Activated T-helper 1 cell treated with anti-CD3 and anti-CD28 coated beads, Interleukin-12 subunit alpha, Interleukin-12 subunit beta, Interleukin-2, Interleukin-4 antibody, amounts not matched to agents 30 ng/mL and 10 ng/mL and 1 ng/mL, durations not matched to agents 14 hours and 24 hours and 36 hours (primary cell): Measurements from ENCODE around the gene CDH19. TPM values are rescaled to one million over a fixed set of nuclear protein-coding genes. Genes with fewer than 3 reads are reported as not detected.

Experiments
- DNase-seq: peaks from one replicate; pipeline ENCODE4 v3.0.0; 2021; ENCODE audit warnings: low spot score
- H3K27ac Mint-ChIP-seq: one replicate; pipeline ENCODE4 v1.8.0; 2021; ENCODE audit warnings: mild to moderate bottlenecking, mixed read lengths
- H3K27me3 Mint-ChIP-seq: one replicate; pipeline ENCODE4 v1.8.0; 2022; ENCODE audit warnings: mild to moderate bottlenecking, moderate library complexity, mixed read lengths; ENCODE audit not compliant: insufficient read depth
- H3K36me3 Mint-ChIP-seq: one replicate; pipeline ENCODE4 v1.8.0; 2021; ENCODE audit warnings: low read depth, mixed read lengths
- H3K4me1 Mint-ChIP-seq: one replicate; pipeline ENCODE4 v1.8.0; 2021; ENCODE audit warnings: low read depth, mixed read lengths
- H3K4me3 Mint-ChIP-seq: one replicate; pipeline ENCODE4 v1.8.0; 2021; ENCODE audit warnings: mild to moderate bottlenecking, moderate library complexity, mixed read lengths
- H3K9me3 Mint-ChIP-seq: one replicate; pipeline ENCODE4 v1.8.0; 2021; ENCODE audit warnings: mixed read lengths
- intact Hi-C: fragments of 100-400 bp; cut with micrococcal nuclease; formaldehyde crosslinking; loops from one replicate; pipeline ENCODE4 v1.15.1; 2024
- total RNA-seq: library from RNA; stranded (reverse); gene quantifications from 2 replicates; pipeline ENCODE4 v1.2.3, GENCODE V29; 2022

CDH19 gene, protein sequence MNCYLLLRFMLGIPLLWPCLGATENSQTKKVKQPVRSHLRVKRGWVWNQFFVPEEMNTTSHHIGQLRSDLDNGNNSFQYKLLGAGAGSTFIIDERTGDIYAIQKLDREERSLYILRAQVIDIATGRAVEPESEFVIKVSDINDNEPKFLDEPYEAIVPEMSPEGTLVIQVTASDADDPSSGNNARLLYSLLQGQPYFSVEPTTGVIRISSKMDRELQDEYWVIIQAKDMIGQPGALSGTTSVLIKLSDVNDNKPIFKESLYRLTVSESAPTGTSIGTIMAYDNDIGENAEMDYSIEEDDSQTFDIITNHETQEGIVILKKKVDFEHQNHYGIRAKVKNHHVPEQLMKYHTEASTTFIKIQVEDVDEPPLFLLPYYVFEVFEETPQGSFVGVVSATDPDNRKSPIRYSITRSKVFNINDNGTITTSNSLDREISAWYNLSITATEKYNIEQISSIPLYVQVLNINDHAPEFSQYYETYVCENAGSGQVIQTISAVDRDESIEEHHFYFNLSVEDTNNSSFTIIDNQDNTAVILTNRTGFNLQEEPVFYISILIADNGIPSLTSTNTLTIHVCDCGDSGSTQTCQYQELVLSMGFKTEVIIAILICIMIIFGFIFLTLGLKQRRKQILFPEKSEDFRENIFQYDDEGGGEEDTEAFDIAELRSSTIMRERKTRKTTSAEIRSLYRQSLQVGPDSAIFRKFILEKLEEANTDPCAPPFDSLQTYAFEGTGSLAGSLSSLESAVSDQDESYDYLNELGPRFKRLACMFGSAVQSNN
- total RNA-seq = not detected in 2 replicates

DNA sequence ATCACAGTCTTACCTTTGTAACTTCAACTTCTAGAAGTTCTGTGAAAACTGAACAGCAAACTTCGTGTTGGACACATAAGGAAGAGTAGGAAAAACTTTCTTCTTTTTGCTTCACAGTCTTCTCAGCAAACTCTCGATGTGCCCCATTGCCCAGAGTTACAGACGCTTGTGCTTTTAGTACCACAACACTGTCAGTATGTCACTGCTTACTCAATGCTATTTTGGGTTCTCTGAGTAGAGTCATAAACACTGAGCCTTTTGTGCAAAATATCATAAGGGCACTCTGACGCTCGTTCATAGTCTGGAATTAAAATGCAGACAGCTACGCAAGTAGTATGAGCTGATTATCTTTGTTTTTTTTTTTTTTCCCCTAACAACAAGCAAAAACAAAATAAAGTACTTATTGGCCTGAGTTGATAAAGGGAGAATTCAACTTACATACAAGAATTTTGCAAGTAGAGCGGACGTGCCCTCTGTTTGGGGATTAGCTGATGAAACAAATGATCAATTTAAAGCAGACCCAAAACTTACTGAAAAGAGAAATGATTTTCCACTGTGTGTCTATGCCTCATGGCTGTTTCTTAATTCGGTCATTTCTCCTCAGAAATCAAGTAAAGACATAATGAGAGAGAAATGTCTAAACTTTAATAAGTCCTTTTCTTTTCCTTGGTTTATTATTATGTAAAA, at the start of gene CDH19:
Gene CDH19 (minus strand): TSS at position 150 of the 687 bp plus-strand sequence. CDS start 31,886 bp downstream, outside the sequence.
- no peaks in the 10 kb centered on the region for H3K27me3 Mint-ChIP-seq
- intact Hi-C loops = no loop called here
- H3K36me3 Mint-ChIP-seq = no peaks in the 10 kb centered on the region
- no peak within 1 kb of the TSS for H3K27ac Mint-ChIP-seq
- no peak for DNase-seq
- H3K9me3 Mint-ChIP-seq = no peaks in the 10 kb centered on the region
- no peak within 1 kb of the TSS for H3K4me3 Mint-ChIP-seq
- no peaks in the 10 kb centered on the region for H3K4me1 Mint-ChIP-seq

DNA sequence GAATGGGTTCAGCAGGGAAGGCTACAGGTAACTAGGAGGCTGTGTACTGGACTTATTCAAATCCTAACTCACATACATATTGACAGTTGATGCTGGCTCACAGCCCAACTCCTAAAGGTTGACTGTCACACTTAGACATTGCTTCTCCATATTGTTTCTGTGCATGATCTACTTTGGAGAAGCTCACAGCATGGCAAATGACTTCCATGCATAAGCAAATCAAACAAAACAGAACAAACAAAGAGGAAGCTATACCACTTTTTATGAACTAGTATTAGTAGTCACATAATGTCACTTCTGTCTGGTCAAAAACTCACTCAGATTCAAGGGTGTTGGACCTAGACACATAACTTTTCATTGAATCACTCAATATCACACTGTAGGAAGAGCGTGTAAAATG, 43.8 kb upstream of the CDH19 start:
- H3K36me3 Mint-ChIP-seq = no peaks in the 10 kb centered on the region
- H3K27me3 Mint-ChIP-seq = no peaks in the 10 kb centered on the region
- no peak overlapping the region for H3K4me3 Mint-ChIP-seq
- intact Hi-C loops = no loop called here
- H3K4me1 Mint-ChIP-seq = no peaks in the 10 kb centered on the region
- no peak for DNase-seq
- H3K9me3 Mint-ChIP-seq = no peaks in the 10 kb centered on the region
- H3K27ac Mint-ChIP-seq = no peak overlapping the region

DNA sequence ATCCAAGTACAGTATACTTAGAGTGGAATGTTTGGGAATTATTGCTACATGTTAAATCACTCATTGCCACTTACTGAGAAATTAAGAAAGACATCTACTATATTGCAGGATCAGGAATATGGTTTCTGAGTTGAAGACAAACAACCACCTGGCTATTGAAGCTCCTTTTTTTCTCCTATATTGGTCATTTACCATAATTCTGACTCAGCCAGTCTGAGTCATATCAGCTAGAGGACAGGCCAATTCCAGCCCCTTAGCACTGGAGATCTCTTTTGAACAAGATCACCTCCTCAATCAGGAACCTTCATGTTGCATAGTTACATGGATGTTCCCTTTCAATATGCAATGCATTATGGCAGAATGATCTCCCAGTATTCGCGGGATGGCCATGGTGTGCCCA, 42.7 kb upstream of the CDH19 start:
- no peak for DNase-seq
- intact Hi-C loops = no loop called here
- no peaks in the 10 kb centered on the region for H3K9me3 Mint-ChIP-seq
- H3K36me3 Mint-ChIP-seq = no peaks in the 10 kb centered on the region
- H3K4me1 Mint-ChIP-seq = no peaks in the 10 kb centered on the region
- H3K27ac Mint-ChIP-seq = no peak overlapping the region
- no peaks in the 10 kb centered on the region for H3K27me3 Mint-ChIP-seq
- no peak overlapping the region for H3K4me3 Mint-ChIP-seq

DNA sequence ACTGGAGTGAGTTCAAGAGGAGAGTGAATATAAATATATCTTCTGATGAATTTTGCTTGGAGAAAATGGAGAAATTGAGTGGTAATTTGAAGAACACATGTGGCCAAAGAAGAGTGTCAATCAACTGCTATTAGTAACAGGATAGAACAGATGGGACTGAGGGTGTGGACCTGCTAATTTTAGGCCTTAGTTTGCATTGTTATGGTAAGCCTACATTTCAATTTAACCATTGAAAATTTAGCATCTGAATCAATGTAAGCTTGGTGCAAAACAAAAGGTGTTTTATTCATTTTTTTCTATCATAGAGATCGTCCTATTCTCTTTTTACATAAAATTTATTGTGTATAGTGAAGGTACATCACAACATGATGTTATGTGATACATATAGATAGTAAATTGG, 42.1 kb upstream of the CDH19 start:
- H3K4me1 Mint-ChIP-seq = no peaks in the 10 kb centered on the region
- no peaks in the 10 kb centered on the region for H3K36me3 Mint-ChIP-seq
- H3K9me3 Mint-ChIP-seq = peaks cover 2% of the 10 kb centered on the region
- no peaks in the 10 kb centered on the region for H3K27me3 Mint-ChIP-seq
- no peak for DNase-seq
- no peak overlapping the region for H3K27ac Mint-ChIP-seq
- intact Hi-C loops = no loop called here
- H3K4me3 Mint-ChIP-seq = no peak overlapping the region

DNA sequence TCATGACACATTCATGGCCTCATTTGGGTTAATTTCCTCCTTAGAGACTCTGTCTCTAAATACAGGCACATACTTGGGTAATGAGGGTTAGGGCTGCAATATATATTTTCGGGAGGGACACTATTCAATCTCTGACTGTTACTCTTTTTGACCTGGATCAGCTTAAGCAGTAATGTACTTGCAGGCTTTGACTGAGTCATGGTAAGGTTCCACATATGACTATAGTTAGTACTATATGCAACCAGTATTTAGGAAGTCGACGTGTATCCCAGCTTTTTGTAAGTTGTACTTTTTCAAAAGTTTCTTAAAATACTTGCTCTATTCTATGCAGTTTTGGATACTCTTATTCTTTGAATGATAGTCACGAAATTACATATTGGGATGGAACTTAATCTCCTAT, 37.2 kb upstream of the CDH19 start:
- no peaks in the 10 kb centered on the region for H3K27me3 Mint-ChIP-seq
- intact Hi-C loops = no loop called here
- peaks cover 5% of the 10 kb centered on the region for H3K9me3 Mint-ChIP-seq
- H3K27ac Mint-ChIP-seq = no peak overlapping the region
- H3K4me1 Mint-ChIP-seq = no peaks in the 10 kb centered on the region
- no peak overlapping the region for H3K4me3 Mint-ChIP-seq
- DNase-seq = no peak
- H3K36me3 Mint-ChIP-seq = no peaks in the 10 kb centered on the region

DNA sequence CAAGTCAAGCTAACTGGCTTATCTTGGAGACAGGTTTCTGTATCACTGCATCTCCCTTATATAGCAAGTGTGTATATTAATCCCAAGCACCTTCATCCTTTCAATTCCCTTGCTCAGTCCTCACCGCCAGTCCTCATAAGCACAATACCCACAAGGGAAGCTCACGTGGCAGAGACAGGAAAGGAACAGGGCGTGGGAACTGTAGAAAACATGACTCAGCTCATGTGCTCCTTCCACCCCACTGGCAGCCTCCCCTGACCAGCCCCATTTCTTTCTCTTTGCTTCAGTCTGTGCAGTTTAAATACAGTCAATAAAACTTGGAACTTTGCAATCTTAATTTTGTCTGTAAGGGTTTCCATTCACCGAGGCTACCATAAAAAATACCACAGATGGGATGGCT, 36.5 kb upstream of the CDH19 start:
- Mint-ChIP-seq H3K27me3 (no peaks in the 10 kb centered on the region), H3K9me3 (peaks cover 5% of the 10 kb centered on the region), H3K4me1 (no peaks in the 10 kb centered on the region), H3K36me3 (no peaks in the 10 kb centered on the region), H3K4me3 (no peak overlapping the region), H3K27ac (no peak overlapping the region)
- intact Hi-C loops = no loop called here
- DNase-seq = no peak

DNA sequence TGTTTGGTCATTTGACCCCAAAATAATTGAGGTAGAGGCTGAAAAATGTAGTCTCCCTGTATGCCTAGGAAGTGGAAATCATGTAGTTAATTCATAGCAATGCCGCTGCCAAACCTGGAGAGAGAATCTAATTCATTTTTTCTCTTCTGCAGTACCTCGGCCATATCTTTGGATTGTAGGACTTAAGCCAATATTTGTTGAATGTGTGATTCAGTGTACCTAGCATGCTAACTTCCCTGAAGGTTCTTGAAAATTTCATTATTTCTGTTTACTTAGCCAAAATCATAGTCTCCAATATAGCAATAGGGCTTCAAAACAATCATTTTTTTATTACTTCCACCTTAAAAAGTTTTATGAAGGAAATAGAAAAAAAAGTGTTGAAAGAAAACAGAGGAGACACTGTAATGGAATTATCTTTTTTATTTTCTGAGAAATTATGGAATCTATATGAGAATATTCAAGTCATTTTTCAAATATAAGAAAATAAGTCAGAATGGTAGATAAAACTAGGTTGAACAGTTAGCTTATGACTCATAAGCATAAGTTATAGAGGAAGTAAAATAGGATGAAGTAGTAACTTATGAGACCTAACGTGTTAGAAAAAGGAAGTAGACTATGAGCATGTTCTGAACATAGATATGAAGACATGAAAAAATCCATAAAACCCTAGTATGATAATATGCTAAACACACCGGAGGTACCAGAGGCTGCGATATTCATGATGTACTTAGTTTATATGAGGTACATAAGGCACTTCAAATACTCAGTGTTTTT, 35.2 kb upstream of the CDH19 start:
- H3K27me3 Mint-ChIP-seq = no peaks in the 10 kb centered on the region
- H3K4me1 Mint-ChIP-seq = no peaks in the 10 kb centered on the region
- peaks cover 5% of the 10 kb centered on the region for H3K9me3 Mint-ChIP-seq
- H3K36me3 Mint-ChIP-seq = no peaks in the 10 kb centered on the region
- intact Hi-C loops = no loop called here
- DNase-seq = no peak
- no peak overlapping the region for H3K27ac Mint-ChIP-seq
- H3K4me3 Mint-ChIP-seq = no peak overlapping the region

DNA sequence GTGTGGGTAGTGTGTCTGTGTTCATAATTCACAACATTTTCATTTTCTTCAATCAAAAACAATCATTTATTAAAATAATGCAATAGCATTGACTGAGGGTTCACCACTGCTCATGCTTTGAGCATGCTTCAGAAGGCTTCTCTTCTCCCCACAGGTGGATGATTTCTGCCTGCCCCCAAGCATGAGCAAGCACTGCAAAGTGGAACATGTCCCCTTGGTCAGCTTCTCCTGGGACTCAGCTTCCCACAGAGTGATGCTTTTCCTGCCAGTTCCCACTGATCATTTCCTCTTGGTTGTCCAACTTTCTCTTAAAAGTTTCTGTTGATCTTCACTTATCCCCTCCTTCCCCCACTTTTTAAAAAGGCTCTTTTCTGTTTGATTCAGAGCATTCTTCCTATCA, 31.5 kb upstream of the CDH19 start:
- Mint-ChIP-seq H3K9me3 (no peaks in the 10 kb centered on the region), H3K27me3 (no peaks in the 10 kb centered on the region), H3K27ac (no peak overlapping the region), H3K4me1 (no peaks in the 10 kb centered on the region), H3K4me3 (no peak overlapping the region), H3K36me3 (no peaks in the 10 kb centered on the region)
- intact Hi-C loops = no loop called here
- DNase-seq = no peak

DNA sequence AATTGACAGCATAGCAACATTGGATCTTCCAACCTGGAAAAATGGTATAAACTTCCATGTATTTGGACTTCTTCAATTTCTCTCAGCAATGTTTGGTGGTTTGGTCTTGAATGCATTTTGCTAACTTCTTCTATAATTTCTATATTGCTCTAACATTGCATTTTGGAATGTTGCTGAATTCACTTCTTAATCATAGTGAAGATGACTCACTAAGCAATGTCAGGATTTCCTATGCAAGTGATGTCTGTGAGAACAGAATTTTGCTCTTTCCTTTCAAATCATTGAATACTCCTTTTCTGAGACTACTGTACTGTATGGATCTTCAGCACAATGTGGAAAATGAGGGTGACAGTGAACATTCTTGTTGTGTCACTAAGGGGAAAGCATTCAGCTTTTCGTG, 28.9 kb upstream of the CDH19 start:
- H3K9me3 Mint-ChIP-seq = no peaks in the 10 kb centered on the region
- H3K27me3 Mint-ChIP-seq = no peaks in the 10 kb centered on the region
- no peak overlapping the region for H3K27ac Mint-ChIP-seq
- intact Hi-C loops = no loop called here
- DNase-seq = no peak
- no peak overlapping the region for H3K4me3 Mint-ChIP-seq
- no peaks in the 10 kb centered on the region for H3K4me1 Mint-ChIP-seq
- no peaks in the 10 kb centered on the region for H3K36me3 Mint-ChIP-seq

DNA sequence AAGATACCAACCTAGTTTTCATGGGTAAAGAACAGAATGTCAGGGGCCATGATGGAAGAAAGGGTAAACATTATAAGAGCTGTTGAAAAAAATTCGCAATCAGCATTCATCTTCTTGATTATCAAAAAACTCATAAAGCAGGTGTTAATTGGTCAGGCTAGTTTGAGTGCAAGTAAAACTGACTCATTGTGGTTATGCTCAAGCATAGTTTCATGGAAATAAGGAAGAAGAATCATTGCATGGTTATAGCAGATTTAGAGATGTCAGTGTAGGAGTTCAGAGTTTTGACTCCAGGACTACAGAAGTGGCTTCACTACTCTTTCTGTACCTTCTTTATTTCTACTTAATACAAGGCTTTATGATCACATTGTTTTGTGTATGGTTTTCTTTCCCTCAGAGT, 26.9 kb upstream of the CDH19 start:
- Mint-ChIP-seq H3K9me3 (no peaks in the 10 kb centered on the region), H3K27me3 (no peaks in the 10 kb centered on the region), H3K27ac (no peak overlapping the region), H3K36me3 (no peaks in the 10 kb centered on the region), H3K4me1 (no peaks in the 10 kb centered on the region), H3K4me3 (no peak overlapping the region)
- DNase-seq = no peak
- intact Hi-C loops = no loop called here

DNA sequence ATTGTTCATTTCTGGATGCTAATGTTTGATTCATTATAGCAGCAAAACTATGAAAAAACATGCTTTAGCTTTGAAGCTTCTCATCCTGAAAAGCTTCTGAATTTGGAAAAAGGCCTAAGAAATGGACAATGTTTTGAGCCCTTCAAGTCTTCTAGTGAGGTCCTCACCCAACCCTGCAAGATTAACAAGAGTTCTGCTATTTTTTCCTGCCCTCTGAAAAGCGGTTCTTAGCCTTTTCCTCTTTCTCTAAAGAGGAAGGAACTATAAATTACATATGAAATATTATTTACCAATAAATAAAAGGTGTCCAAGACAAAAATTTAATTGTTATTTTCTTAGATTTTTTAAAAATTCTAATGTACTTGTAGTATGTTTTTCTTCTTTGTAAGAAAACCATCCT, 19.9 kb upstream of the CDH19 start:
- intact Hi-C loops = no loop called here
- Mint-ChIP-seq H3K9me3 (no peaks in the 10 kb centered on the region), H3K4me3 (no peak overlapping the region)

DNA sequence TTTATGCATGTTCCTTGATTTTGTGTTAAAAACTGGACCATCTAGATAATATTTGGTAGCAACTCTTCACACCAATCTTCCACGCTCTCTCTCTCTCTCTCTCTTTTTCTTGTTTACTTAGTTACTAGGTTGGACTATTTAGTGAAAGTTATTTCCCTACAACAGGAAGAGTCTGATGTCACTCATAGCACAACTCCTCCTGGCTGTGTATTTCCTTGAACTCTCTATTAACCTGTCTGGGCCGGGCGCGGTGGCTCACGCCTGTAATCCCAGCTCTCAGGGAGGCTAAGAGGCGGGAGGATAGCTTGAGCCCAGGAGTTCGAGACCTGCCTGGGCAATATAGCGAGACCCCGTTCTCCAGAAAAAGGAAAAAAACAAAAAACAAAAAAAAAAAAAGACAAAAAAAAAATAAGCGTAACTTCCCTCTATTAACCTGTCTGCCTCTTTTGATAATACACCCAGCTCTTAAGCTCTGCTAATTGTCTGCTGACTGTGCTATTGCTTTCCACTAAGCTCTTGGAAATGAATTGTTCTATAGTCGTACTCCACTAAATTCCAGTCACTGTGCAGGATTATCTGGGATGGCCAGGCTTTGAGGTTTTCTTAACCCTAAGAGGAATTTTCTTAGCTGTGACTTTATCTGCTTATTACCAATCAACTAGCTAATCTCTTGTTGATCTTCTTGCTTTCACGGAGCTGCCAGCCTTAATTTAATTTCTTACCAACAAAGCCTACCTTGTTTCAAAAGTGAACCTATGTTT, 18.1 kb upstream of the CDH19 start:
- peaks cover 2% of the 10 kb centered on the region for H3K27me3 Mint-ChIP-seq
- intact Hi-C loops = no loop called here
- no peaks in the 10 kb centered on the region for H3K36me3 Mint-ChIP-seq
- no peak overlapping the region for H3K27ac Mint-ChIP-seq
- no peak overlapping the region for H3K4me3 Mint-ChIP-seq
- DNase-seq = no peak
- H3K4me1 Mint-ChIP-seq = no peaks in the 10 kb centered on the region
- H3K9me3 Mint-ChIP-seq = no peaks in the 10 kb centered on the region

More for the DNA sequence above, 19.9 kb upstream of the CDH19 start:
- Mint-ChIP-seq H3K27me3 (peaks cover 2% of the 10 kb centered on the region), H3K36me3 (no peaks in the 10 kb centered on the region), H3K27ac (no peak overlapping the region), H3K4me1 (no peaks in the 10 kb centered on the region)
- DNase-seq = no peak
